ENCODE measurements around the gene KCNK6. TPM values are rescaled to one million over a fixed set of nuclear protein-coding genes. Genes with fewer than 3 reads are reported as not detected.

Gene KCNK6
- total RNA-seq, 1 donor from 2014 or later = 0.92 TPM

DNA sequence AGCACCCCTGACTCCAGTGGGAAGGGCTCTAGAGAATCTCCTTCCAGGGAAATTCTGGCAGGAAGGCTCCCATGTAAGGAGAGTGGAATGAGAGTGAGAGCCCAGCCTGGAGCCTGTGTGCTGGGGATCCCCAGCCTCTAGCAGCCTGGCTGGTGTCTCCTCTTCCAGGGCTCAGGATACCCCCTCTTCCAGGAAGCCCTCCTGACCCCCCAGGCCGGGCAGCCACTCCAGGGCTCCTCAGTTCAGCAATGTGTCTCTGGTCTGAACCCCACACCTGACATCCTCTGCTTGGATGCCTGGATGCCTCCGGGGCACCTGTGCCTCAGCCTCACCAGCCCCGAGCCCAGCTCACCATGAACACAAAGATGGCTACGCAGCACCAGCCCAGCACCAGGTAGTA, 12.6 kb upstream of the KCNK6 start:
- peaks cover 3% of the 10 kb centered on the region for H4K20me1 ChIP-seq (ENCODE audit: low read depth)
- H3K79me2 ChIP-seq (ENCODE audit: low read depth) = no peaks in the 10 kb centered on the region
- H3K4me2 ChIP-seq = no peak overlapping the region
- Mint-ChIP-seq H3K9me3 (no peaks in the 10 kb centered on the region), H3K36me3 (peaks cover 2% of the 10 kb centered on the region), H3K4me1 (no peaks in the 10 kb centered on the region), H3K4me3 (no peak overlapping the region), H3K27ac (no peak overlapping the region), H3K27me3 (ENCODE audit: insufficient read depth, low read depth) (peaks cover 4% of the 10 kb centered on the region)
- no peaks in the 10 kb centered on the region for H3K9me3 ChIP-seq (ENCODE audit: low read depth)
- H2AFZ ChIP-seq (replicated peaks) = no peak overlapping the region
- H3K27ac ChIP-seq = no peak overlapping the region
- DNase-seq (ENCODE audit: low spot score) = no peak
- no peak overlapping the region for H3K9ac ChIP-seq
- peaks cover 15% of the 10 kb centered on the region for H3F3A ChIP-seq (ENCODE audit: low read depth)
- no peaks in the 10 kb centered on the region for H3K36me3 ChIP-seq
- peaks cover 17% of the 10 kb centered on the region for H3K27me3 ChIP-seq
- H3K4me3 ChIP-seq = no peak overlapping the region
- TF ChIP-seq EZH2 (IDR thresholded peaks at IDR 0.05) = no peak
- TF ChIP-seq EZH2phosphoT487 (IDR thresholded peaks at IDR 0.05) = no peak
- TF ChIP-seq, protein P1, sequence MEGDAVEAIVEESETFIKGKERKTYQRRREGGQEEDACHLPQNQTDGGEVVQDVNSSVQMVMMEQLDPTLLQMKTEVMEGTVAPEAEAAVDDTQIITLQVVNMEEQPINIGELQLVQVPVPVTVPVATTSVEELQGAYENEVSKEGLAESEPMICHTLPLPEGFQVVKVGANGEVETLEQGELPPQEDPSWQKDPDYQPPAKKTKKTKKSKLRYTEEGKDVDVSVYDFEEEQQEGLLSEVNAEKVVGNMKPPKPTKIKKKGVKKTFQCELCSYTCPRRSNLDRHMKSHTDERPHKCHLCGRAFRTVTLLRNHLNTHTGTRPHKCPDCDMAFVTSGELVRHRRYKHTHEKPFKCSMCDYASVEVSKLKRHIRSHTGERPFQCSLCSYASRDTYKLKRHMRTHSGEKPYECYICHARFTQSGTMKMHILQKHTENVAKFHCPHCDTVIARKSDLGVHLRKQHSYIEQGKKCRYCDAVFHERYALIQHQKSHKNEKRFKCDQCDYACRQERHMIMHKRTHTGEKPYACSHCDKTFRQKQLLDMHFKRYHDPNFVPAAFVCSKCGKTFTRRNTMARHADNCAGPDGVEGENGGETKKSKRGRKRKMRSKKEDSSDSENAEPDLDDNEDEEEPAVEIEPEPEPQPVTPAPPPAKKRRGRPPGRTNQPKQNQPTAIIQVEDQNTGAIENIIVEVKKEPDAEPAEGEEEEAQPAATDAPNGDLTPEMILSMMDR (IDR thresholded peaks at IDR 0.05) = no peak
- peaks cover 5% of the 10 kb centered on the region for H3K4me1 ChIP-seq

DNA sequence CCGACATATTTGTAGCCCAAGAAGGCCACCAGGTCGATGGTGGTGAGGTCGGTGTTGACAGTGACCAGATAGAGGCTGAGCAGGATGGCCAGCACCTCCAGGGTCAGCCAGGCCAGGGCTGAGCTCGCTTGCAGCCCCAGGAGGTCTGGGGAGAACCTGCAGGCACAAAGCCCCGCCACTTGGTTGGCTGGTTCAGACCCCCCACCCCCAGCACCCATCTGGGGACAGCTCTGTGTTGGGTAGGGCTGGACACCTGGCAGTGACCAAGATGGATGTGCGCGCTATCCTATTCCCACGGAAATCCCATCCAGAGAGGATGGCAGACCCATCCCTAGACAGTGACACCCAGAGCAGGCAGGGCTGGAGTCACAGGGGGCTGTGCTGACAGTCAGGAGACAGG, 12.0 kb upstream of the KCNK6 start:
- peaks cover 15% of the 10 kb centered on the region for H3F3A ChIP-seq (ENCODE audit: low read depth)
- no peaks in the 10 kb centered on the region for H3K79me2 ChIP-seq (ENCODE audit: low read depth)
- no peak overlapping the region for H3K27ac ChIP-seq
- Mint-ChIP-seq H3K27me3 (ENCODE audit: insufficient read depth, low read depth) (peaks cover 4% of the 10 kb centered on the region), H3K4me3 (no peak overlapping the region), H3K27ac (no peak overlapping the region), H3K36me3 (peaks cover 2% of the 10 kb centered on the region), H3K9me3 (no peaks in the 10 kb centered on the region), H3K4me1 (no peaks in the 10 kb centered on the region)
- no peaks in the 10 kb centered on the region for H3K9me3 ChIP-seq (ENCODE audit: low read depth)
- peaks cover 5% of the 10 kb centered on the region for H3K4me1 ChIP-seq
- peaks cover 3% of the 10 kb centered on the region for H4K20me1 ChIP-seq (ENCODE audit: low read depth)
- no peak for DNase-seq (ENCODE audit: low spot score)
- no peak overlapping the region for H2AFZ ChIP-seq (replicated peaks)
- no peak overlapping the region for H3K4me2 ChIP-seq
- H3K4me3 ChIP-seq = no peak overlapping the region
- no peaks in the 10 kb centered on the region for H3K36me3 ChIP-seq
- H3K27me3 ChIP-seq = peaks cover 17% of the 10 kb centered on the region
- no peak overlapping the region for H3K9ac ChIP-seq
- TF ChIP-seq, protein P1 (IDR thresholded peaks at IDR 0.05) = no peak
- no peak for TF ChIP-seq EZH2 (IDR thresholded peaks at IDR 0.05)
- no peak for TF ChIP-seq EZH2phosphoT487 (IDR thresholded peaks at IDR 0.05)

DNA sequence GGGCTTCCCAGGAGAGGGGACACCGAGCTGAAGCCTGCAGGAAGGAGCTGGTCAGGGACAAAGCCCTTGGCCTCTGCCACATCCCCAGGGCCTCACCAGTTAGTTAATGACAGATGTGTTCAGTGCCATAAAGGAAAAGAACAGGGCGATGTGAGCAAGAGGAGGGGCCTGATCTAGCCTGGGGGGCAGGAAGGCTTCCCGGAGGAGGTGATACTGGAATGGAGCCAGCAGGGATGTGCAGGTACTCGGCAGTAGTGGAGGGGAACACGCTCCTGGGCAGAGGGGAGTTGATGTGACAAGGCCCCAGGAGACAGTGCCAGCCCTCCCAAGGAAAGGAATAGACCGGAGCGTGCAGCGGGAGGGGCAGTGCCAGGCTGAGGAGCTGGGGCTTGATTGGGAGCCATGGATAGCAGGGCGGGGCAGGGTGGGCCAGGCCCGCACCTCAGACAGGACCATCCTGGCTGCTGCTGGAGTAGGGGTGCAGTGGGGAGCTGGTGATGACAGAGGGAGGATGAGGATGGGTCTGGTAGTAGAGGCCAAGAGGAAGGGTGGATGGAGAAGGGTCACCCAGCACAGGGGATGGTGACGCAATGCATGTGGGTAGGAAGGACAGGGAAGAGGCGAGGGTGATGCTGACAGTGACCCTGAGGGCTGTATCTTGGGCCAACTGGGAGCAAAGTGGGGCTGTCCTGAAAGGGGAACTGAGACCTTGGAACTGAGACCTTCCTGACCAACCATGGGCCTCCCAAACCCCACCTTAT, 11.5 kb upstream of the KCNK6 start:
- DNase-seq (ENCODE audit: low spot score) = no peak
- Histone ChIP-seq H2AFZ (replicated peaks) (no peak overlapping the region), H3K36me3 (no peaks in the 10 kb centered on the region), H3K9ac (no peak overlapping the region), H3K9me3 (ENCODE audit: low read depth) (no peaks in the 10 kb centered on the region), H3F3A (ENCODE audit: low read depth) (peaks cover 15% of the 10 kb centered on the region), H3K27me3 (peaks cover 14% of the 10 kb centered on the region), H3K27ac (no peak overlapping the region), H4K20me1 (ENCODE audit: low read depth) (peaks cover 3% of the 10 kb centered on the region), H3K79me2 (ENCODE audit: low read depth) (no peaks in the 10 kb centered on the region), H3K4me3 (no peak overlapping the region), H3K4me2 (no peak overlapping the region), H3K4me1 (peaks cover 5% of the 10 kb centered on the region)
- H3K4me3 Mint-ChIP-seq = no peak overlapping the region
- no peak overlapping the region for H3K27ac Mint-ChIP-seq
- no peaks in the 10 kb centered on the region for H3K4me1 Mint-ChIP-seq
- peaks cover 4% of the 10 kb centered on the region for H3K27me3 Mint-ChIP-seq (ENCODE audit: insufficient read depth, low read depth)
- TF ChIP-seq EZH2phosphoT487 (IDR thresholded peaks at IDR 0.05) (no peak), EZH2 (IDR thresholded peaks at IDR 0.05) (no peak)
- no peaks in the 10 kb centered on the region for H3K9me3 Mint-ChIP-seq
- H3K36me3 Mint-ChIP-seq = peaks cover 2% of the 10 kb centered on the region

DNA sequence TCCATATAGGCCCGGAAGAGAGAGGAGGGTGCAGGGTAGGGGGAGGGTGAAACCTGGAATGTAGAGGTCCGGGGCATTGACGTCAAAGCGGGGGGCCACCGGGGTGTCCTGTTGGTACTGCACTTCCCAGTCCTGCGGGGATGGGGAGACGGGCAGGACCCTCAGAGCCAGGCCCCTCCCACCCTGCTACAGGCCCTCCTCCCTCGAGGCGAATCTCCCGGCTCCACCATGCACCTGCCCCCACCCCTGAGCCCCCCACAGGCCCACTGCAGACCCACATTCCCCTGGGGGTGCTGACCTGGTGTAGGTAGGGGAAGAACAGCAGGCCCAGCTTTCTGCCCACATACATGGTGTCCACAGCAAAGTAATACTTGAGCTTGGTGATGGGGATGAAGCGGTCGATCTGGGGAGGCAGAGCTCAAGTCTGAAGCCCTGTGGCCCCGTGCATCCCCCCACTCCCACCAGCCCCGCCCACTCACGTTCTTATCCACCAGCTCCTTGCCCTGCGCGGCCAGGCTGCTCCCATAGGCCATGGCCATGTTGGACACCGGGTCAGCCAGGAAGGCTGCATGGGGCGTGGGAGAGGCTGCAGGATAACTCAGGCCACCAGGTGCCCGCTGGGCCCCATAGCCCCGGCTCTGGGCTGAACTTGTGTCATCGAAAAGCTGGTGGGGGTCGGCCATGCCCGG, 10.6 kb upstream of the KCNK6 start:
- Histone ChIP-seq H3K4me1 (peaks cover 5% of the 10 kb centered on the region), H3K4me3 (no peak overlapping the region), H3K4me2 (no peak overlapping the region), H3K36me3 (no peaks in the 10 kb centered on the region), H3K9ac (no peak overlapping the region), H3F3A (ENCODE audit: low read depth) (peaks cover 15% of the 10 kb centered on the region), H3K27ac (no peak overlapping the region), H3K27me3 (peaks cover 5% of the 10 kb centered on the region), H4K20me1 (ENCODE audit: low read depth) (peaks cover 3% of the 10 kb centered on the region), H3K9me3 (ENCODE audit: low read depth) (no peaks in the 10 kb centered on the region), H3K79me2 (ENCODE audit: low read depth) (peaks cover under 1% of the 10 kb centered on the region), H2AFZ (replicated peaks) (no peak overlapping the region)
- Mint-ChIP-seq H3K4me3 (no peak overlapping the region), H3K4me1 (peaks cover 5% of the 10 kb centered on the region), H3K36me3 (peaks cover 2% of the 10 kb centered on the region), H3K27me3 (ENCODE audit: insufficient read depth, low read depth) (peaks cover 6% of the 10 kb centered on the region), H3K9me3 (no peaks in the 10 kb centered on the region), H3K27ac (no peak overlapping the region)
- TF ChIP-seq EZH2 (IDR thresholded peaks at IDR 0.05) (no peak), EZH2phosphoT487 (IDR thresholded peaks at IDR 0.05) (no peak)
- TF ChIP-seq, protein P1 (IDR thresholded peaks at IDR 0.05) = no peak
- DNase-seq (ENCODE audit: low spot score) = no peak

Data from neural progenitor cell (in vitro differentiated cells).